K562 (cell line): ENCODE data around the gene SKIC2. TPM values are rescaled to one million over a fixed set of nuclear protein-coding genes. Genes with fewer than 3 reads are reported as not detected.

Experiments
- ARID4B ChIP-seq: sonication (generic); formaldehyde crosslinking; IDR thresholded peaks from 2 replicates; pipeline ENCODE4 v1.8.0; 2022; ENCODE audit warnings: mild to moderate bottlenecking, missing genetic modification reagents
- DIDO1 ChIP-seq: fragments of 450-650 bp; IDR thresholded peaks from 2 replicates; pipeline ENCODE4 v1.6.1; 2016; ENCODE audit warnings: low read depth, missing biosample characterization, missing genetic modification characterization
- ELK1 ChIP-seq: sonication (generic); formaldehyde crosslinking; IDR thresholded peaks from 2 replicates; pipeline ENCODE4 v1.8.1; 2022; ENCODE audit warnings: missing genetic modification reagents
- EWSR1 ChIP-seq: fragments of 450-650 bp; IDR thresholded peaks from 2 replicates; pipeline ENCODE4 v1.6.1; 2018; ENCODE audit warnings: borderline replicate concordance, mild to moderate bottlenecking, low read depth, moderate library complexity; ENCODE audit not compliant: partially characterized antibody
- MLLT1 ChIP-seq, 2 experiments: fragments of 450-650 bp; IDR thresholded peaks; 2 replicates each; pipeline ENCODE4 v1.6.1; 2016
- ZBTB7A ChIP-seq: IDR thresholded peaks from 2 replicates; pipeline ENCODE4 v1.6.1; 2011; ENCODE audit warnings: low read depth, mild to moderate bottlenecking, low read length, moderate library complexity, borderline replicate concordance; ENCODE audit not compliant: control insufficient read depth
- ZNF764 ChIP-seq: fragments of 250-450 bp; sonication (Bioruptor Pico); IDR thresholded peaks from 2 replicates; pipeline ENCODE4 v1.4.0; 2020; ENCODE audit warnings: low read depth, mild to moderate bottlenecking, moderate library complexity
- polyA plus RNA-seq, 8 experiments: library from polyadenylated mRNA; depleted of rRNA in 4 of 8; stranded (reverse) in 5 of 8; unstranded in 3 of 8; fragments of >200 nt; fragmentation: Nextera tagmentation in 2 of 8; fragmentation: Illumina TruSeq in 1 of 8; extraction: Ambion mirVana in 2 of 8; extraction: Trizol in 1 of 8; gene quantifications; 2 replicates each; pipeline versions ENCODE4 v1.2.1 to v1.2.3, GENCODE V29; 2011 to 2014; ENCODE audit warnings: inconsistent platforms in 1 of 8, missing spikeins in 1 of 8
- total RNA-seq, 7 experiments: library from RNA; depleted of rRNA in 6 of 7; stranded (reverse); fragments of >200 nt in 6 of 7; fragmentation: Illumina TruSeq in 2 of 7; extraction: Trizol in 2 of 7; gene quantifications; 2 replicates each; pipeline versions ENCODE4 v1.2.1 to v1.2.3, GENCODE V29; 2011 to 2021; ENCODE audit warnings: low replicate concordance in 1 of 7

SKIC2 gene
- total and polyA plus RNA-seq, 9 of the 15 experiments (the other 6 are each of a cell fraction or from before 2014, with no cell fraction given) = 3.3 to 94.6 (median 38.8) TPM

GRCh38 chr6:31915756-31916155 is 43.2 kb upstream of the SKIC2 start (continued):
- TF ChIP-seq ELK1 (CRISPR knock-in tag) (no peak), DIDO1 (tag) (no peak), MLLT1 (IDR thresholded peaks at IDR 0.05) (no peak), ZNF764 (CRISPR knock-in tag) (no peak), ARID4B (CRISPR knock-in tag) (no peak), ZBTB7A (no peak), EWSR1 (no peak)
